ENCODE data around the gene MYRIP.

Gene MYRIP

DNA sequence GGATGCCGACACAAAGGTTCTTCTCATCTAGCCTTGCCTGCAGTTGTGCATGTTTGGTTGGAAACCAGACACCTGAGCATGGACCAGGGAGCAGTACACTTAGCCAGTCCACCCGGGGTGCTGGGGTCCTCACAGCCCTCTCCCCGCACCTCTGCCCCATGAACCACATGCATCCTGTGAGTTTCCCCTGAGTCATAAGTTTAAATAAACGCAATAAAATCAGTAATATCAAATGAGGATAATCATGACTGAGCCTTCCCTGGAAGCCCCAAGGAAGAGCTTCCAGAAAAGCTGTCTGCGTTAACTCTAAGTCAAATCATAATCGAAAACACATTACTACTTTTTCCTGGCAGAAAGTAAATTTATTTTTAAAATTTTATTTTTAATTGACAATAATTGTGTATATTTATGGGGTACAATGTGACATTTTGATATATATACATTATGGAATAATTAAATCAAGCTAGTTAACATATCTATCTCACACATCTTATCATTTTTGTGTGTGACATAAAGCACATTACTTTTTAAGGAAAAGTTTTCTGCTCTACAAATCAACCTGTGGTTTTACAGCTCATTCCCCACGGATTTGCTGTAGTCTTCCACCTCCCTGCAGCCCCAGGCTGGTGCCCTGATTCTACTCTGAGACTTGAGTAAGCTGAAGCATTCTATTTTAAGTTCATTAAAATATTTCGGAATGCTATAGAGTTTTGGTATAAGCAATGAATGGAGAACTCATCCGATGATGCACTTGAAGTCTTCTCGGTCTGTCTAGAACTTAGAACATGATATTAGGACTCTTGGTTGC is 334.1 kb downstream of the MYRIP start:
- no peak overlapping the region for H2BK120ac ChIP-seq (ENCODE audit: low read depth, low read length)
- DNase-seq (ENCODE audit: low spot score), result no peak
- H3K4me1 ChIP-seq (ENCODE audit: control insufficient read depth in 2 of 2, insufficient read depth in 1 of 2, low read depth in 1 of 2, low read length in 2 of 2), result no peaks in the 10 kb centered on the region
- H4K91ac ChIP-seq (ENCODE audit: low read depth, low read length, poor library complexity), result no peak overlapping the region
- H3K79me1 ChIP-seq (ENCODE audit: low read depth, low read length), result no peaks in the 10 kb centered on the region
- no peaks in the 10 kb centered on the region for H3K36me3 ChIP-seq (replicated peaks in 1 of 2; ENCODE audit: control insufficient read depth in 2 of 2, insufficient read depth in 2 of 2, low read length in 2 of 2)
- no peak overlapping the region for H3K9ac ChIP-seq (ENCODE audit: low read depth, low read length, poor library complexity)
- no peak overlapping the region for H3K27ac ChIP-seq (replicated peaks; ENCODE audit: low read length)
- no peak overlapping the region for H2BK12ac ChIP-seq (ENCODE audit: low read length)
- no peak overlapping the region for H3K23ac ChIP-seq (ENCODE audit: low read depth, low read length, poor library complexity)
- H2AFZ ChIP-seq (ENCODE audit: low read length), result no peak overlapping the region
- no CpG with 5 or more reads among the region's 10 CpGs for WGBS, 2 donors (ENCODE audit: extremely low coverage in 2 of 2, insufficient read length in 2 of 2, insufficient replicate concordance in 1 of 2)
- H3K9me3 ChIP-seq (replicated peaks in 1 of 2; ENCODE audit: control insufficient read depth in 2 of 2, insufficient read depth in 1 of 2, low read depth in 1 of 2, low read length in 2 of 2), result no peaks in the 10 kb centered on the region
- H3K18ac ChIP-seq (ENCODE audit: low read length), result no peak overlapping the region
- no peak overlapping the region for H3K14ac ChIP-seq (ENCODE audit: low read length)
- H3K4me2 ChIP-seq (ENCODE audit: insufficient read depth, low read length, poor library complexity, severe bottlenecking), result no peak overlapping the region
- H4K8ac ChIP-seq (ENCODE audit: low read depth, low read length), result no peak overlapping the region
- H3K4me3 ChIP-seq (ENCODE audit: low read length in 2 of 2), result no peak overlapping the region
- H3K27me3 ChIP-seq (ENCODE audit: control insufficient read depth in 3 of 3, insufficient read depth in 3 of 3, low read depth in 1 of 3, low read length in 3 of 3), result no peaks in the 10 kb centered on the region
- no peak overlapping the region for H2BK5ac ChIP-seq (ENCODE audit: low read length)
- no peak overlapping the region for H2BK15ac ChIP-seq (ENCODE audit: low read length)
- no peak overlapping the region for H3K4ac ChIP-seq (ENCODE audit: low read length)
- no peak overlapping the region for H2AK5ac ChIP-seq (ENCODE audit: low read depth, low read length)

GRCh38 chr3:40148827-40149226 is 339.4 kb downstream of the MYRIP start:
- no peaks in the 10 kb centered on the region for H3K79me1 ChIP-seq (ENCODE audit: low read depth, low read length)
- no peak overlapping the region for H2BK120ac ChIP-seq (ENCODE audit: low read depth, low read length)
- WGBS, 2 donors (ENCODE audit: extremely low coverage in 2 of 2, insufficient read length in 2 of 2, insufficient replicate concordance in 1 of 2), result no CpG with 5 or more reads among the region's 2 CpGs
- H2BK12ac ChIP-seq (ENCODE audit: low read length), result no peak overlapping the region
- no peak overlapping the region for H4K8ac ChIP-seq (ENCODE audit: low read depth, low read length)
- H3K4me3 ChIP-seq (ENCODE audit: low read length in 2 of 2), result no peak overlapping the region
- H3K4me2 ChIP-seq (ENCODE audit: insufficient read depth, low read length, poor library complexity, severe bottlenecking), result no peak overlapping the region
- no peak overlapping the region for H2AFZ ChIP-seq (ENCODE audit: low read length)
- no peak overlapping the region for H4K91ac ChIP-seq (ENCODE audit: low read depth, low read length, poor library complexity)
- H2AK5ac ChIP-seq (ENCODE audit: low read depth, low read length), result no peak overlapping the region
- H3K27ac ChIP-seq (replicated peaks; ENCODE audit: low read length), result no peak overlapping the region
- H3K4me1 ChIP-seq (ENCODE audit: control insufficient read depth in 2 of 2, insufficient read depth in 1 of 2, low read depth in 1 of 2, low read length in 2 of 2), result no peaks in the 10 kb centered on the region
- H3K14ac ChIP-seq (ENCODE audit: low read length), result no peak overlapping the region
- no peaks in the 10 kb centered on the region for H3K36me3 ChIP-seq (replicated peaks in 1 of 2; ENCODE audit: control insufficient read depth in 2 of 2, insufficient read depth in 2 of 2, low read length in 2 of 2)
- no peaks in the 10 kb centered on the region for H3K9me3 ChIP-seq (replicated peaks in 1 of 2; ENCODE audit: control insufficient read depth in 2 of 2, insufficient read depth in 1 of 2, low read depth in 1 of 2, low read length in 2 of 2)
- no peak overlapping the region for H3K4ac ChIP-seq (ENCODE audit: low read length)
- H3K18ac ChIP-seq (ENCODE audit: low read length), result no peak overlapping the region
- H3K23ac ChIP-seq (ENCODE audit: low read depth, low read length, poor library complexity), result no peak overlapping the region
- no peak overlapping the region for H2BK5ac ChIP-seq (ENCODE audit: low read length)
- no peak for DNase-seq (ENCODE audit: low spot score)
- H3K27me3 ChIP-seq (ENCODE audit: control insufficient read depth in 3 of 3, insufficient read depth in 3 of 3, low read depth in 1 of 3, low read length in 3 of 3), result no peaks in the 10 kb centered on the region
- no peak overlapping the region for H2BK15ac ChIP-seq (ENCODE audit: low read length)
- no peak overlapping the region for H3K9ac ChIP-seq (ENCODE audit: low read depth, low read length, poor library complexity)

- no peaks in the 10 kb centered on the region for H3K36me3 ChIP-seq (replicated peaks in 1 of 2; ENCODE audit: control insufficient read depth in 2 of 2, insufficient read depth in 2 of 2, low read length in 2 of 2)
- no CpG with 5 or more reads among the region's 1 CpG for WGBS, 2 donors (ENCODE audit: extremely low coverage in 2 of 2, insufficient read length in 2 of 2, insufficient replicate concordance in 1 of 2)
- no peak overlapping the region for H3K9ac ChIP-seq (ENCODE audit: low read depth, low read length, poor library complexity)
- H2BK12ac ChIP-seq (ENCODE audit: low read length), result no peak overlapping the region
- no peak overlapping the region for H3K4ac ChIP-seq (ENCODE audit: low read length)
- no peak overlapping the region for H3K23ac ChIP-seq (ENCODE audit: low read depth, low read length, poor library complexity)
- no peak overlapping the region for H3K18ac ChIP-seq (ENCODE audit: low read length)
- no peak overlapping the region for H2AFZ ChIP-seq (ENCODE audit: low read length)
- H2BK15ac ChIP-seq (ENCODE audit: low read length), result no peak overlapping the region
- H4K91ac ChIP-seq (ENCODE audit: low read depth, low read length, poor library complexity), result no peak overlapping the region
- H3K4me2 ChIP-seq (ENCODE audit: insufficient read depth, low read length, poor library complexity, severe bottlenecking), result no peak overlapping the region
- no peak overlapping the region for H3K4me3 ChIP-seq (ENCODE audit: low read length in 2 of 2)
- H3K27ac ChIP-seq (replicated peaks; ENCODE audit: low read length), result no peak overlapping the region
- H3K27me3 ChIP-seq (ENCODE audit: control insufficient read depth in 3 of 3, insufficient read depth in 3 of 3, low read depth in 1 of 3, low read length in 3 of 3), result no peaks in the 10 kb centered on the region
- no peak overlapping the region for H2AK5ac ChIP-seq (ENCODE audit: low read depth, low read length)
- H2BK120ac ChIP-seq (ENCODE audit: low read depth, low read length), result no peak overlapping the region
- H3K14ac ChIP-seq (ENCODE audit: low read length), result no peak overlapping the region
- no peaks in the 10 kb centered on the region for H3K79me1 ChIP-seq (ENCODE audit: low read depth, low read length)
- no peaks in the 10 kb centered on the region for H3K4me1 ChIP-seq (ENCODE audit: control insufficient read depth in 2 of 2, insufficient read depth in 1 of 2, low read depth in 1 of 2, low read length in 2 of 2)
- H3K9me3 ChIP-seq (replicated peaks in 1 of 2; ENCODE audit: control insufficient read depth in 2 of 2, insufficient read depth in 1 of 2, low read depth in 1 of 2, low read length in 2 of 2), result no peaks in the 10 kb centered on the region
- H2BK5ac ChIP-seq (ENCODE audit: low read length), result no peak overlapping the region
- no peak for DNase-seq (ENCODE audit: low spot score)
- no peak overlapping the region for H4K8ac ChIP-seq (ENCODE audit: low read depth, low read length)
Measured at GRCh38 chr3:40152482-40153133, 343.2 kb downstream of the MYRIP start.

DNA sequence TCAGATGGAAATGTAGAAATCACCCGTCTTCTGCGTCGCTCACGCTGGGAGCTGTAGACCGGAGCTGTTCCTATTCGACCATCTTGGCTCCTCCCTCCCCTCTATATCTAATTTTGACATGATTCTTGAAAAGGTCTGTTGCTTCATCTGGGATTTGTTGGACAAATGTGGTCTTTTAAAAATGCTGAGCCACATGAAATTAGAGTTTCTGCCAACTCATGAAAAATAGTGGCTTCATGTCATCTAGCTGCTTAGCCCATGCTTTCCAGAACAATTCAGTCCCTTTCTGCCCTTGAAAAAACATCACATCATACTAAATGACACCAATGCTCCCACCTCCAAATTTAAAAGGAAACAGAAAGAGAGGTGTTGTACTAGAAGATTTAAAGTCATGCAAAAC is 351.5 kb downstream of the MYRIP start:
- no peak overlapping the region for H3K4ac ChIP-seq (ENCODE audit: low read length)
- no peak overlapping the region for H2BK5ac ChIP-seq (ENCODE audit: low read length)
- H3K9ac ChIP-seq (ENCODE audit: low read depth, low read length, poor library complexity), result no peak overlapping the region
- H3K23ac ChIP-seq (ENCODE audit: low read depth, low read length, poor library complexity), result no peak overlapping the region
- no peak overlapping the region for H3K18ac ChIP-seq (ENCODE audit: low read length)
- H2BK15ac ChIP-seq (ENCODE audit: low read length), result no peak overlapping the region
- H3K4me3 ChIP-seq (ENCODE audit: low read length in 2 of 2), result no peak overlapping the region
- no peaks in the 10 kb centered on the region for H3K79me1 ChIP-seq (ENCODE audit: low read depth, low read length)
- no peak overlapping the region for H2AK5ac ChIP-seq (ENCODE audit: low read depth, low read length)
- H2BK12ac ChIP-seq (ENCODE audit: low read length), result no peak overlapping the region
- DNase-seq (ENCODE audit: low spot score), result no peak
- no peak overlapping the region for H3K27ac ChIP-seq (replicated peaks; ENCODE audit: low read length)
- no peak overlapping the region for H3K4me2 ChIP-seq (ENCODE audit: insufficient read depth, low read length, poor library complexity, severe bottlenecking)
- H2BK120ac ChIP-seq (ENCODE audit: low read depth, low read length), result no peak overlapping the region
- no peak overlapping the region for H4K91ac ChIP-seq (ENCODE audit: low read depth, low read length, poor library complexity)
- no peak overlapping the region for H3K14ac ChIP-seq (ENCODE audit: low read length)
- no peaks in the 10 kb centered on the region for H3K36me3 ChIP-seq (replicated peaks in 1 of 2; ENCODE audit: control insufficient read depth in 2 of 2, insufficient read depth in 2 of 2, low read length in 2 of 2)
- no peaks in the 10 kb centered on the region for H3K27me3 ChIP-seq (ENCODE audit: control insufficient read depth in 3 of 3, insufficient read depth in 3 of 3, low read depth in 1 of 3, low read length in 3 of 3)
- H3K4me1 ChIP-seq (ENCODE audit: control insufficient read depth in 2 of 2, insufficient read depth in 1 of 2, low read depth in 1 of 2, low read length in 2 of 2), result no peaks in the 10 kb centered on the region
- WGBS, 2 donors (ENCODE audit: extremely low coverage in 2 of 2, insufficient read length in 2 of 2, insufficient replicate concordance in 1 of 2), result no CpG with 5 or more reads among the region's 6 CpGs
- no peaks in the 10 kb centered on the region for H3K9me3 ChIP-seq (replicated peaks in 1 of 2; ENCODE audit: control insufficient read depth in 2 of 2, insufficient read depth in 1 of 2, low read depth in 1 of 2, low read length in 2 of 2)
- H2AFZ ChIP-seq (ENCODE audit: low read length), result no peak overlapping the region
- no peak overlapping the region for H4K8ac ChIP-seq (ENCODE audit: low read depth, low read length)
